Activated CD4-positive, alpha-beta T cell treated with anti-CD3 and anti-CD28 coated beads, Interleukin-10, Interleukin-2, amounts not matched to agents 100 ng/mL and 50 ng/mL, durations not matched to agents 16 hours and 8 hours (primary cell): ENCODE data around the gene FLRT2.

ENCODE experiments used
- DNase-seq: peaks from one replicate; pipeline ENCODE4 v3.0.0-alpha.2; 2020

The FLRT2 gene

GRCh38 chr14:85565862-85566296 is 35.9 kb downstream of the FLRT2 start:
- DNase-seq = no peak

DNA sequence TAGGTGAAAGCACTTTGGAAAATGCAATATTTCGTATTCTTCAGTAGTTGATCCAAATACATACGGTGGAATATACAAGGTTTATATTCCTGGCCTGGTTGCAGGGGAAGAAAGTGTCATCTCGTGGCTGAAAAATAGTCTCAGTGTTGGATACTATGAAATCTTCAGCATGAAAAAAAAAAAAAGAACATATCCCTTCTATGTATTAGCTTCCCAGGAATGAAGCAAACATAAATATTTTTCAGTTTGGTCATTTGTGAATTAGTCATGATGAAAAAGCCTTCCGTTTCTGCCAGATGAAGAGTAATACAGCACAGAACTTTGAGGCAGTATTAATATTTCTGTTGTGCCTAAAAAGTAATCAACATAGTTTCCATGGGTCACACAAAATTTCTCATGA is 36.7 kb downstream of the FLRT2 start:
- DNase-seq = no peak

GRCh38 chr14:85572011-85572410 is 42.1 kb downstream of the FLRT2 start:
- no peak for DNase-seq

DNA sequence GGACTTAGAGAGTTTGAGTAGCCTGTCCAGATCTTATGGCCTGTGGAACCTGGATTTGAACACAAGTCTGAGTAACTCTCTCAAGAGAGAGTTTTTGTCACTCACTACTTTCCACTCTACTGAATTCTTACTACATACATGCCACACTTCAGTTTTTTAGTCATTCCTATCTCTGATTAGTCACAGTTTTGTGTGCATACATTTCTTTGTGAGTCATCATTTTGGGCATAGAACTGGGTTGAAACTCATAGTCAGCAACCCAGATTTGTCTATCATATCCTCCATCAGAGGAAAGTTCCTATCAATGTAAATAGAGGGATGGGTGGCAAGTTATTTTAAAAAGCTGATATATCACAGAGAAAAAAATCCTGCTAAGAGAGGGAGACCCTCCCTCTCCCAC is 42.9 kb downstream of the FLRT2 start:
- peak; percentile 24 for DNase-seq

GRCh38 chr14:85573406-85573805 is 43.5 kb downstream of the FLRT2 start:
- no peak for DNase-seq

GRCh38 chr14:85574853-85575616 is 45.1 kb downstream of the FLRT2 start:
- DNase-seq = no peak

DNA sequence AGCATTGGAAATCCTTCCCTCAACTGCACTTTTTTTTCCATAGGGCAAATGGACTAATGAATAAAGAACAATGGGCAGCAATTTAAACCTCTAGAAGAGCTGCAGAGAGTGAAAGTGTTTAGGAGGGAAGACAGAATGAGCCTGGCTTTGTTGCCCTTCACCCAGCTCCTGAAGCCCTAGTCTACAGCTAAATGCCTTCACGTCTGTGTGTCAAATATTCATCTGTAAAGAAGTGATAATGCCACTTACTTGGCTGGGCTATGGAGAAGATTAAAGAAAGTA is 45.6 kb downstream of the FLRT2 start:
- no peak for DNase-seq

- no peak for DNase-seq
Measured at GRCh38 chr14:85576218-85576617, 46.3 kb downstream of the FLRT2 start.

DNA sequence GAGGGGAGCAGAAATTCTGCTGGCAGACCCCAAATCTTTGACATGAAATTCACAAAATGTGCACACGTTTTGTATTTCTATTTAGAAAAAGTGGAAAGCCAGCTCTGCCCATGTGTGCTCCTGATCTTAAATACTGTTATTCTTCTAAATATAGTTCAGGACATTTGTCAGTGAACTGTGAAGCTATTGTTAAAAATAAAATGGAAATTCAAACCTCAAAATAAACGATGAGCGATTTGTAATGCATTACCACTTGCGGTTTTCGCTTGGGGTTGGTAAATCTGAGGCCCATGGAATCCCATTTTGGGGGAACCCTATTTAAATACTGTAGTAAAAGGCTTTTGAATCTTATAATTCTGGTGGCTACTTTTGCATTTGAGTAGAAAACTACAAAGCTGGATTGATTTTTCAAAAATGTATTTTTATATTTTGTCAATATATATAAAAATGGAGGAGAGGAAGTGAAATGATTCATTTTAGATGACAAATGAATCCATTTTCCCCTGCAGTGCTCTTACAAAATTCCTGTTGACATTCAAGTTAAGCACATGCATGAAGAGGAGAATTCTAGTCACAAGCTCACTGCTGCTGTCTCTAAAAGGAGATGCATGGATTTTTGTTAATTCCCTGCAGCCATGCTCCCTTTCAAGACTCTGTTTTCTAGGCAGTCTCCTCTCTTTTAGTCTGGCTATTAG is 47.1 kb downstream of the FLRT2 start:
- DNase-seq = no peak

GRCh38 chr14:85577543-85578114 is 47.7 kb downstream of the FLRT2 start:
- no peak for DNase-seq

DNA sequence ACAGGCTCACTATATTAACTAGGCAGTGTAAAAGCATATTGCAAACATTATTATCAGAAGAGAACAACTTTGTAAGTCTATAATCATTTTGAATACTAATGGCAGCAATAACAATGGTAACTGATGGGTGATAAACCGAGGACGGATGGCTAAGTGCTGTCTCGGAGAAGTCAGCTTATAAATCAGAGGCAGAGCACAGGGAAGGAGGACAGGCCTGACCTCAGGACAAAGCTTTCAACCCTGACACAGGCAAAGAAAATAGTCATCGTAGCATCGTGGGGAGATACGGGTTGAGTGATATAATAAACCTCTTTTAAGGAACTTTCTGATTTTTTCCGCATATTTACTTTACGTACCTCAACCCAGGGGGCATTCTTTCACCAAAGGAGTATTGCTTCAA is 48.4 kb downstream of the FLRT2 start:
- DNase-seq = no peak

DNA sequence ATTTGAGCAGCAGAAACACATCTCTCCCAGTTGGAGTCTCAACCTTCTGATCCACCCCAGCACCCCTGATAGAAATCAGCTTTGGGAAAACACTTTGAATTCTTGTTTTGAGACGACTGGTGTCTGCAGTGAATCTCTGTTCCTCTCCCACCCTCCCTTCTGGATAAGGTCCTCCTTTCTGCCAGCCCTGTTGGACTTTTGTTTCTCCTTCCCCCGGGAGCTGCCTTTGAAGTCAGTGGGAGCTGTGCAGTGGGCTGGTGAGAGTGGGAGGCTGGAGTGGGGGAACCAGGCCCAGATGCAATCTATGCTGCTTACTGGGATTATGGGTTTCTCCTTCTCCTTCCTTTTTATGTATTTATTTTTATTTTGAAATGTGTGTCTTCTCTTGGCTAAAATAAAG is 49.0 kb downstream of the FLRT2 start:
- DNase-seq = no peak

- DNase-seq = no peak
Measured at GRCh38 chr14:85579942-85580341, 50.0 kb downstream of the FLRT2 start.

- no peak for DNase-seq
Measured at GRCh38 chr14:85580536-85581140, 50.7 kb downstream of the FLRT2 start.

DNA sequence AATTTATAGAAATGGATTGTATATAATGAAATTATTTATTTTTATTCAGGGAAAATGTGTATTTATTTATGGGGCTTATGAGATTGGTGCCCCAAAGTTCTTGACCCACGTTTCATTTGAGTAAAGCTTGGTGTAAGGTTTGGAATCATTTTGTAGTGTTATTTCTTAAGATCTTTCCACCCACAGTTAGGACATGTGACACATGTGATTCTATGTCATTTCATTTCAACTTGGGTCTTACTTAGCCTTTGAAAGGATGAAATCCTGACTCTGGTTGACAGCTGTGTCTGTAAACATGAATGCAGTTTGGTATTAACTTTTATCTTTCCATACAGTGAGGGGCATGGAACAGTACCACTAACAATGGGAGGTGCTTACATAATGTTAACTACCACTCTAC is 51.7 kb downstream of the FLRT2 start:
- no peak for DNase-seq

- no peak for DNase-seq
Measured at GRCh38 chr14:85583380-85583779, 53.4 kb downstream of the FLRT2 start.

DNA sequence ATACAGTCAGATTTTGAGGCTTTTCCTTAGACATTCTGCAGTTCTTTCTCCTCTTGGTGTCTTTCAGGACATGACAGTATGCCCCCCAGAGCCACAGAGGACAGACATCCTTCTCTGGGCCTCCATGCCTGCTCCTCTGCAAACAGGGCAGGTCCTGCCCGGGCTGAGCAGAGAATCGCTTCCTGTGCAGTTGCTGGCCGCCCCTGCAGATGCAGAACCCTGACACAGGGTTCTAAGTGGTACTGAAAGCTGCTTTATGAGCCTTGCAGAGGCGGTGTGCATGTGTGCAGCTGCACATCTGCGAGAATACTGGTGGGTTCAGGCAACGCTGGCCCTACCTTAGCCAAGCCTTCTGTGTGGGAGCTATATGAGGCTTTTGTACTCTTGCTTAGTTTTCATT is 54.5 kb downstream of the FLRT2 start:
- DNase-seq = no peak

DNA sequence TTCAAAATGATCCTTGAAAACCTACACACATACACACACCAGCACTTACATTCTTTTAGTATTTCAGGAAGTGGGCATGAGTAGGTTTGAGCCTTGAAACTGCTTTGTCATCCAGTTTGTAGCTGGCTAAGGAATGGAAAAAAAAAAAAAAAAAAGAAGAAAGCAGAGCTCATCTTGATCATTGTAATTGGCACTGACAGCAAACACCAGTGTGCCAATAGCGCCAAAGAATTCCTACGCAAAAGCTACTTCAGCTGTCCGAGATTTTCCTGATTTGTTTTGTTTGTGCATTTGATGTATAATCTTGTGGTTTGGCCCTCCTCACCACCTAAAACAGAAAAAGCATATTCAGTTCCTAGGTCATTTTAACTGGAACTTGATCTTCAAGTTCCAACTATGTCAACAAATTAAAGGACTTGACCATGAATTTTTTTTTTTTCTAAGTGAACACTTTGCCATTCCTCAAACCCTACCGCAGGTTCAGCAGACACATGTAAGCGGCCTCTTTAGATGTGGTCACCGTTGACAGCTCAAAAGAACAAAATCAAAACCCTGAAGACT is 57.3 kb downstream of the FLRT2 start:
- no peak for DNase-seq

- no peak for DNase-seq
Measured at GRCh38 chr14:85590784-85591183, 60.8 kb downstream of the FLRT2 start.

GRCh38 chr14:85594217-85594616 is 64.3 kb downstream of the FLRT2 start:
- no peak for DNase-seq

DNA sequence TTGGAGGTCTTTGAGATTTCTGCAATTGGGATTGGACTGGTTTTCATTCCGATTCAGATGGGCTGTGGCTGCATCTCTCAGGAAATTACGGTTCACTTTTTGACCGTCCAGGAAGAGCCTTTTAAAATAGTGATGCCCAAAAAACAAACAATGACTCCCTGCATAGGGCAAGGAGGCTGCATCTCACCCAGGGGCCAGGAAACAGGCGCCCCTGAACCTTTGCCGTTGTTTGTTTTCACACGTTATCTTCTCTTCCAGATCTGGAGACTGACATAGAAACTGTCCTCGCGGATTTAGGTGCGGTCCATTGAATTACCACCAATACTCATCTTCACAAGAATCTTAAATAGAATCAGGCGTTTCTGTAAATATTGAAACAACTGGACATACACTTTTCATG is 66.0 kb downstream of the FLRT2 start:
- no peak for DNase-seq

DNA sequence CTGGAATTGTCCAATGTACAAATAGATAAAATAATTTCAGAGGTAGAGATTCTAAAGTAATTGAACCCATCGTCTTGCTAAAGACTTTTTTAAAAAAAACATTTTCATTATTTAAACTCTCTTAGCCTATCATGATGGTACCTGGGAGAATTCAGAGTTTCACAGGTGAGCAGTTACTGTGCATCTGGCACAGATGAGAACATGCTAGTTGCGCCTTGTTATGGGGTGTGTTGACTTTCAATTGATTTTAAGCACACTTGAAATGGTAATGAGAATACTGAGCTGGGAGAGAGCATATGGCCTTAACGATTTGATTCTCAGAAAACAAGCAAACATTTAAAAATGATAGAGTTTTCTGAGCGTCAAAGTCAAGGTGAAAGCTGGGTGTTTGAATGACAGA is 66.6 kb downstream of the FLRT2 start:
- DNase-seq = no peak

DNA sequence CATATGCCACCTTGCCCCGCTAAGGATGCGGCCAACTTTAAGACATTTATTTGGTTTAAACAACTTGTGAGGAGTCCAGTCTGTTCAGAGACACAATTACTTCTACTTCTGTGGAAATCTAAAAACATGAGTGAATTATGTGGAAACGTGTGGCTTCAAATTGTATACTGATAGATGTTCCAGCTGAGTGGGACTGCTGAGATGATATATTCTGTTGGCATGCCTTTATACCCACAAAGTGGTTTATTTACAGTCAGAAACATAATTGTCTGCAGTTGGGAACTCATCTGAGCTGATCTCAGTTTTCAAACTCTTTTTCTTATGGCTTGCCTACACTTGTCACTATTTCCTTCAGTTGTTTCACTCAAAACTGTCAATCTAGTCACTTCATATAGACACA is 67.8 kb downstream of the FLRT2 start:
- DNase-seq = no peak

DNA sequence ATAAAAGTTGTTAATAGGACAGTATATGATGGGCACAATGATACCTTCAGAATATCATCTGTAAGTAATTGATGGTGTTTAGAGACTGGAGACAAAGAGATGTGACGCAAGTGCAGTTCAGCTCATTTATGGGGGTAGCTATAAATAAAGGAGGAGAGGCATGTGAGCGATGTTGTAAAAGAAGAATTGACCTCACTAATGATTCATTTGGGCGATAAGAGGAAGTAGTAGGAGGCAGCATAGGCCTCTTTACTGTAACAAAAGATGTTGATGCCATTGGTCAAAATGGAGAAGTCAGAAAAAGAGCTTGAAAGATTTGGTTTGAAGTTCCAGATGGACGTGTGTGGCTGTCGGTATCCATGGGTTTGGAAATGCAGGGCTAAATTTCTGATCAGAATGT is 70.0 kb downstream of the FLRT2 start:
- no peak for DNase-seq
